ENCODE results near the gene DUOX2. TPM values are rescaled to one million over a fixed set of nuclear protein-coding genes. Genes with fewer than 3 reads are reported as not detected.

DUOX2 gene
- total RNA-seq, 1 experiment from 2014 or later: 0.21 TPM

DNA sequence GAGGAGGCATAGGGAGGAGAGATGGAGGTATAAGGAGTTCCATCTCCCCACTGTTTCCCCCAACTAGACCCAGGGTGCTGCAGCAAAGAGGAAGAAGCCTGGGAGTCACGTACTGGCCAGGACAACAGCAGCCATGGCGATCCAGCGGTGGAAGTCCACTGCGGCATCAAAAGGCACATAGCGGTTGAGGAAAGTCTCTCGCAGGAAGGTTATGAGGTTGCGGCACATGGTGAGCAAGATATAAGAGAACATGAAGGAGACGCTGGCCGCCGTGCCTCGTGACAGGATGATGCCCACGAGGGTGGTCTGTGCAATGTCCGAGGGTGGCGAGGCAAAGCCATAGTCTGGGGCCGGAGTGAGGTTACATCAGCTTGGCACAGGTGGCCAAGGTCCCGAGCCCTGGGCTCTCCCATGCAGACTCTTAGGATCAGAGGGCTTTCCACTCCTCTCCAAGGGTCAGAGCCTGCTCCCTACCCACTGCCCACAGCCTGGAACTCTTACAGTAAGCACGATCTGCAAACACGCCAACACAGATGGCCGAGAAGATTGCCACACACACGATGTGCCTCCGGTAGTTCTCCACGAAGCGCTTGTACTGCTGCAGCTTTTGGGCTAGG, 14.3 kb downstream of the DUOX2 start:
- TF ChIP-seq, protein P1, sequence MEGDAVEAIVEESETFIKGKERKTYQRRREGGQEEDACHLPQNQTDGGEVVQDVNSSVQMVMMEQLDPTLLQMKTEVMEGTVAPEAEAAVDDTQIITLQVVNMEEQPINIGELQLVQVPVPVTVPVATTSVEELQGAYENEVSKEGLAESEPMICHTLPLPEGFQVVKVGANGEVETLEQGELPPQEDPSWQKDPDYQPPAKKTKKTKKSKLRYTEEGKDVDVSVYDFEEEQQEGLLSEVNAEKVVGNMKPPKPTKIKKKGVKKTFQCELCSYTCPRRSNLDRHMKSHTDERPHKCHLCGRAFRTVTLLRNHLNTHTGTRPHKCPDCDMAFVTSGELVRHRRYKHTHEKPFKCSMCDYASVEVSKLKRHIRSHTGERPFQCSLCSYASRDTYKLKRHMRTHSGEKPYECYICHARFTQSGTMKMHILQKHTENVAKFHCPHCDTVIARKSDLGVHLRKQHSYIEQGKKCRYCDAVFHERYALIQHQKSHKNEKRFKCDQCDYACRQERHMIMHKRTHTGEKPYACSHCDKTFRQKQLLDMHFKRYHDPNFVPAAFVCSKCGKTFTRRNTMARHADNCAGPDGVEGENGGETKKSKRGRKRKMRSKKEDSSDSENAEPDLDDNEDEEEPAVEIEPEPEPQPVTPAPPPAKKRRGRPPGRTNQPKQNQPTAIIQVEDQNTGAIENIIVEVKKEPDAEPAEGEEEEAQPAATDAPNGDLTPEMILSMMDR (IDR thresholded peaks at IDR 0.05; ENCODE audit: unreplicated experiment): no peak
- Mint-ChIP-seq H3K27me3 (ENCODE audit: unreplicated experiment) (peaks cover 57% of the 10 kb centered on the region), H3K27ac (ENCODE audit: unreplicated experiment) (no peak overlapping the region), H3K9me3 (ENCODE audit: low read depth, unreplicated experiment) (no peaks in the 10 kb centered on the region), H3K36me3 (ENCODE audit: insufficient read depth, unreplicated experiment) (no peaks in the 10 kb centered on the region), H3K4me1 (ENCODE audit: low read depth, unreplicated experiment) (no peaks in the 10 kb centered on the region), H3K4me3 (ENCODE audit: low read depth, unreplicated experiment) (no peak overlapping the region)
- CTCF ChIA-PET: no interaction called here
- no peak for DNase-seq
- intact Hi-C loops (cut with micrococcal nuclease; ENCODE audit: unreplicated experiment): no loop called here
- BruUV-seq (replicated peaks): no TSS peak

DNA sequence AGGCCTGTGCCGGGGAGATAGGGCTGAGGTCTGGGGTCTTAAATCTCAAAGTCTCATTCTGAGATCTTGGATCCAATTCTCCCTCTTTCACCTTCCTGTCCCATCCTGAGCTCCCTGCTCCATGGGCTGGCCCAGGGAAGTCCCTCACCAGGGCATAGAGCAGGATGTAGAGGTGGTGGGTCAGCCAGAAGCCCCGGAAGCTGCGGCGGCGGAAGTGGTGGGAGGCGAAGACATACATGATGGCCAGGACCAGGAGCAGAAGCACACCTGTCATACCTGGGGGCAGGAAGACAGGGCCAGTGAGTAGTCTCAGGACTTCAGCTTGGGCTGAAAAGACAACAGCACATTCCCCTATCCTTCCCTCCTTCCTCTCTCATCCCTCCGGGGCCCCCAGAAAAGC, 16.5 kb downstream of the DUOX2 start:
- Mint-ChIP-seq H3K27me3 (ENCODE audit: unreplicated experiment) (peaks cover 58% of the 10 kb centered on the region), H3K27ac (ENCODE audit: unreplicated experiment) (no peak overlapping the region), H3K4me1 (ENCODE audit: low read depth, unreplicated experiment) (no peaks in the 10 kb centered on the region), H3K36me3 (ENCODE audit: insufficient read depth, unreplicated experiment) (no peaks in the 10 kb centered on the region), H3K4me3 (ENCODE audit: low read depth, unreplicated experiment) (no peak overlapping the region), H3K9me3 (ENCODE audit: low read depth, unreplicated experiment) (no peaks in the 10 kb centered on the region)
- TF ChIP-seq, protein P1 (IDR thresholded peaks at IDR 0.05; ENCODE audit: unreplicated experiment): no peak
- no peak for DNase-seq
- BruUV-seq (replicated peaks): no TSS peak
- intact Hi-C loops (cut with micrococcal nuclease; ENCODE audit: unreplicated experiment): no loop called here
- CTCF ChIA-PET: interaction anchor here (1.1 kb wide), 1 partner anchor 20 kb away, joined by 3 read pairs; no protein-coding TSS in a partner anchor

GRCh38 chr15:45095661-45096060, 18.3 kb downstream of the DUOX2 start:
- H3K4me3 Mint-ChIP-seq (ENCODE audit: low read depth, unreplicated experiment): no peak overlapping the region
- CTCF ChIA-PET: no interaction called here
- no peak for DNase-seq
- TF ChIP-seq, protein P1 (IDR thresholded peaks at IDR 0.05; ENCODE audit: unreplicated experiment): no peak
- no peaks in the 10 kb centered on the region for H3K9me3 Mint-ChIP-seq (ENCODE audit: low read depth, unreplicated experiment)
- BruUV-seq (replicated peaks): no TSS peak
- no peak overlapping the region for H3K27ac Mint-ChIP-seq (ENCODE audit: unreplicated experiment)
- intact Hi-C loops (cut with micrococcal nuclease; ENCODE audit: unreplicated experiment): no loop called here
- H3K4me1 Mint-ChIP-seq (ENCODE audit: low read depth, unreplicated experiment): no peaks in the 10 kb centered on the region
- peaks cover 58% of the 10 kb centered on the region for H3K27me3 Mint-ChIP-seq (ENCODE audit: unreplicated experiment)
- no peaks in the 10 kb centered on the region for H3K36me3 Mint-ChIP-seq (ENCODE audit: insufficient read depth, unreplicated experiment)

DNA sequence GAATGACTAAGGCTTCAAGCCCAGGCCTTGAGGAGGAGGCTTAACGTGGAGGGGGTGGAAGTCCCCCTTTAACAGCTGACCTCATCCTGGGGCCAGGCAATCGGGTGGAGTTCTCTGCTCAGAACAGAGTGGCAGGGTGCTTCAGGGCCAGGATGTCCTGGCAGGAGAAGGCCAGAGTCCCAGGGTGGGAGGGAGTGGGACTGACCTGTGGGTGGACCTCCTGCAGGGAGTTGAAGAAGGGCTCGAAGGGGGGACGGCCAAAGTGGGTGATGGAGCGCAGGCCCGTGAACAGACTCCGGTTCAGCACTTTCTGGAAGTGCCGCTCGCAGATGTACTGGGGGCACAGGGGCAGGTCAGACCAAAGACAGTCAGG, 19.6 kb downstream of the DUOX2 start:
- no TSS peak for BruUV-seq (replicated peaks)
- H3K4me3 Mint-ChIP-seq (ENCODE audit: low read depth, unreplicated experiment): no peak overlapping the region
- peaks cover 58% of the 10 kb centered on the region for H3K27me3 Mint-ChIP-seq (ENCODE audit: unreplicated experiment)
- CTCF ChIA-PET: no interaction called here
- no peaks in the 10 kb centered on the region for H3K9me3 Mint-ChIP-seq (ENCODE audit: low read depth, unreplicated experiment)
- no peaks in the 10 kb centered on the region for H3K36me3 Mint-ChIP-seq (ENCODE audit: insufficient read depth, unreplicated experiment)
- H3K27ac Mint-ChIP-seq (ENCODE audit: unreplicated experiment): no peak overlapping the region
- intact Hi-C loops (cut with micrococcal nuclease; ENCODE audit: unreplicated experiment): no loop called here
- no peak for DNase-seq
- TF ChIP-seq, protein P1 (IDR thresholded peaks at IDR 0.05; ENCODE audit: unreplicated experiment): no peak
- no peaks in the 10 kb centered on the region for H3K4me1 Mint-ChIP-seq (ENCODE audit: low read depth, unreplicated experiment)
